Neural cell (in vitro differentiated cells): ENCODE results near the gene OR11G2.

Experiments
- EZH2 ChIP-seq: fragments of 200-600, 300-800 bp; shearing (Covaris generic), sonication (generic); IDR thresholded peaks from 2 replicates; pipeline ENCODE4 v1.6.1; 2014; ENCODE audit warnings: antibody characterized with exemption, low read length, borderline replicate concordance, mild to moderate bottlenecking; ENCODE audit not compliant: insufficient read depth, poor library complexity, severe bottlenecking
- RAD21 ChIP-seq: fragments of 450-650 bp; conservative IDR thresholded peaks from 2 replicates; pipeline ENCODE4 v1.6.1; 2014; ENCODE audit warnings: antibody characterized with exemption, mild to moderate bottlenecking, moderate library complexity
- TF ChIP-seq, protein P1 (sequence below): fragments of 450-650 bp; IDR thresholded peaks from 2 replicates; pipeline ENCODE4 v1.5.1; 2014; ENCODE audit warnings: antibody characterized with exemption, mild to moderate bottlenecking, moderate library complexity; ENCODE audit not compliant: poor library complexity, severe bottlenecking
- TF ChIP-seq, protein P2 (sequence below): IDR thresholded peaks from 2 replicates; pipeline ENCODE4 v1.6.1; 2012; ENCODE audit warnings: borderline replicate concordance

DNA sequence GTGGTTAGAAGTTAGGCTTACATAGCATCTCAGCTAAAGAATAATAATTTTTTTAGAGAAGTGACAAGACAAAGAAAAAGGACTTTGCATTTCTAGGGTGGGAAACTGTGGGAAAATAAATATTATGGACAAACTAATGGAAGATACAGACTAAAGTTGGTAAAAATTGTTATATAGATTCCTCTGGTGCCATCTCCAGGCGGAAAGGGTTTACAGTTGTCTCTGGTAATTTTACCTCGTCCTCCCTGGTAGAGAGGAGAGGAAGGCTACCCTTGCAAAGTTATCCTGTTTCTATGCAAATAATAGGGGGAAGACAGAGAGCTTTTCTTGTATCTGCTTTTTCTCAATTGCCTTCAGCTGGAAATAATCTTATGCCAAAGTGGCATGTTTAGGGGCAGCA is 5.2 kb downstream of the OR11G2 start:
- TF ChIP-seq, protein P1, sequence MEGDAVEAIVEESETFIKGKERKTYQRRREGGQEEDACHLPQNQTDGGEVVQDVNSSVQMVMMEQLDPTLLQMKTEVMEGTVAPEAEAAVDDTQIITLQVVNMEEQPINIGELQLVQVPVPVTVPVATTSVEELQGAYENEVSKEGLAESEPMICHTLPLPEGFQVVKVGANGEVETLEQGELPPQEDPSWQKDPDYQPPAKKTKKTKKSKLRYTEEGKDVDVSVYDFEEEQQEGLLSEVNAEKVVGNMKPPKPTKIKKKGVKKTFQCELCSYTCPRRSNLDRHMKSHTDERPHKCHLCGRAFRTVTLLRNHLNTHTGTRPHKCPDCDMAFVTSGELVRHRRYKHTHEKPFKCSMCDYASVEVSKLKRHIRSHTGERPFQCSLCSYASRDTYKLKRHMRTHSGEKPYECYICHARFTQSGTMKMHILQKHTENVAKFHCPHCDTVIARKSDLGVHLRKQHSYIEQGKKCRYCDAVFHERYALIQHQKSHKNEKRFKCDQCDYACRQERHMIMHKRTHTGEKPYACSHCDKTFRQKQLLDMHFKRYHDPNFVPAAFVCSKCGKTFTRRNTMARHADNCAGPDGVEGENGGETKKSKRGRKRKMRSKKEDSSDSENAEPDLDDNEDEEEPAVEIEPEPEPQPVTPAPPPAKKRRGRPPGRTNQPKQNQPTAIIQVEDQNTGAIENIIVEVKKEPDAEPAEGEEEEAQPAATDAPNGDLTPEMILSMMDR, result no peak
- TF ChIP-seq, protein P2, sequence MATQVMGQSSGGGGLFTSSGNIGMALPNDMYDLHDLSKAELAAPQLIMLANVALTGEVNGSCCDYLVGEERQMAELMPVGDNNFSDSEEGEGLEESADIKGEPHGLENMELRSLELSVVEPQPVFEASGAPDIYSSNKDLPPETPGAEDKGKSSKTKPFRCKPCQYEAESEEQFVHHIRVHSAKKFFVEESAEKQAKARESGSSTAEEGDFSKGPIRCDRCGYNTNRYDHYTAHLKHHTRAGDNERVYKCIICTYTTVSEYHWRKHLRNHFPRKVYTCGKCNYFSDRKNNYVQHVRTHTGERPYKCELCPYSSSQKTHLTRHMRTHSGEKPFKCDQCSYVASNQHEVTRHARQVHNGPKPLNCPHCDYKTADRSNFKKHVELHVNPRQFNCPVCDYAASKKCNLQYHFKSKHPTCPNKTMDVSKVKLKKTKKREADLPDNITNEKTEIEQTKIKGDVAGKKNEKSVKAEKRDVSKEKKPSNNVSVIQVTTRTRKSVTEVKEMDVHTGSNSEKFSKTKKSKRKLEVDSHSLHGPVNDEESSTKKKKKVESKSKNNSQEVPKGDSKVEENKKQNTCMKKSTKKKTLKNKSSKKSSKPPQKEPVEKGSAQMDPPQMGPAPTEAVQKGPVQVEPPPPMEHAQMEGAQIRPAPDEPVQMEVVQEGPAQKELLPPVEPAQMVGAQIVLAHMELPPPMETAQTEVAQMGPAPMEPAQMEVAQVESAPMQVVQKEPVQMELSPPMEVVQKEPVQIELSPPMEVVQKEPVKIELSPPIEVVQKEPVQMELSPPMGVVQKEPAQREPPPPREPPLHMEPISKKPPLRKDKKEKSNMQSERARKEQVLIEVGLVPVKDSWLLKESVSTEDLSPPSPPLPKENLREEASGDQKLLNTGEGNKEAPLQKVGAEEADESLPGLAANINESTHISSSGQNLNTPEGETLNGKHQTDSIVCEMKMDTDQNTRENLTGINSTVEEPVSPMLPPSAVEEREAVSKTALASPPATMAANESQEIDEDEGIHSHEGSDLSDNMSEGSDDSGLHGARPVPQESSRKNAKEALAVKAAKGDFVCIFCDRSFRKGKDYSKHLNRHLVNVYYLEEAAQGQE, result no peak
- no peak for TF ChIP-seq EZH2
- TF ChIP-seq RAD21, result no peak
